AG04449 (cell line): Measurements from ENCODE around the gene IL17RB.

Experiments used
- CTCF ChIA-PET: fragments of 350-600 bp; formaldehyde crosslinking; extraction: SDS; loops from one replicate; lab custom pipeline; 2021; ENCODE audit warnings: antibody characterized with exemption; lab: Yijun Ruan, JAX
- POLR2A ChIA-PET: fragments of 400-600, 350-600 bp; formaldehyde crosslinking; extraction: SDS; loops from one replicate; lab custom pipeline; 2020; ENCODE audit warnings: antibody characterized with exemption, inconsistent platforms; lab: Yijun Ruan, JAX
- DNase-seq: peaks from one replicate; pipeline ENCODE4 v3.0.0-alpha.2; 2010; ENCODE audit warnings: low read depth, low spot score
- H3K4me3 ChIP-seq: 2 replicates; pipeline ENCODE4 v1.5.1; 2011; ENCODE audit warnings: low read depth, mild to moderate bottlenecking, control low read depth, low read length
- CTCF ChIP-seq: IDR thresholded peaks from one replicate; pipeline ENCODE4 v1.5.1; 2011; ENCODE audit warnings: mild to moderate bottlenecking, moderate library complexity, low read length, control low read depth, inconsistent platforms; ENCODE audit not compliant: insufficient read depth; ENCODE audit errors: missing control alignments

Gene IL17RB

GRCh38 chr3:53860196-53860595 lies 13.8 kb downstream of the IL17RB start:
- DNase-seq: no peak
- ChIA-PET CTCF (interaction anchor here (0.7 to 1.5 kb wide), 3 partner anchors 9 to 31 kb away, joined by 3 to 4 read pairs (median 3); partner anchors contain the start of gene SELENOK), POLR2A (no interaction called here)
- no peak overlapping the region for H3K4me3 ChIP-seq
- no peak for TF ChIP-seq CTCF

DNA sequence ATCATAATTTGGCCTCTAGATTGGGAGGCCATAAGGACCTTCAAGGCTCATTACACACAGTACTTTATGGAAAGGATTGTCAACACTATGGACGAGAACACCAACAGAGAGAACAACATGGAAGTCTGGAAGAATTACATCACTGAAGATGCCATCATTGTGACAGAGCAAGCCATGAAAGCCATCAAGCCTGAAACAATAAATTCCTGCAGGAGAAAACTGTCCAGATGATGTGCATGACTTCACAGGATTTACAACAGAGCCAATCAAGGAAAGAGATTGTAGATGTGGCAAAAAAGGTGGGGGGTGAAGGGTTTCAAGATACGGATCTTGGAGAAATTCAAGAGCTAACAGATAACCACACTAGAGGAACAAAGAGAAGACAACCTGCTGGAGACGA lies 15.9 kb downstream of the IL17RB start:
- CTCF ChIA-PET: no interaction called here
- POLR2A ChIA-PET: no interaction called here
- DNase-seq: no peak
- TF ChIP-seq CTCF: no peak
- H3K4me3 ChIP-seq: no peak overlapping the region

GRCh38 chr3:53863145-53863544 lies 16.8 kb downstream of the IL17RB start:
- TF ChIP-seq CTCF: no peak
- no peak for DNase-seq
- ChIA-PET POLR2A (no interaction called here), CTCF (interaction anchor here (0.7 kb wide), 1 partner anchor 142 kb away, joined by 3 read pairs; no protein-coding TSS in a partner anchor)
- no peak overlapping the region for H3K4me3 ChIP-seq

- DNase-seq: no peak
- TF ChIP-seq CTCF: no peak
- no peak overlapping the region for H3K4me3 ChIP-seq
- POLR2A ChIA-PET: no interaction called here
- CTCF ChIA-PET: interaction anchor here (2.7 kb wide), 1 partner anchor 16 kb away, joined by 7 read pairs; the partner anchor contains the start of gene ACTR8
Measured at GRCh38 chr3:53865732-53866499, 19.5 kb downstream of the IL17RB start.

- ChIA-PET CTCF (interaction anchor here (0.6 to 2.4 kb wide), 6 partner anchors 9 to 581 kb away, joined by 3 to 9 read pairs (median 4); no protein-coding TSS in a partner anchor), POLR2A (interaction anchor here (1.7 kb wide), 1 partner anchor 11 kb away, joined by 5 read pairs; no protein-coding TSS in a partner anchor)
- DNase-seq: no peak
- TF ChIP-seq CTCF: no peak
- peak overlapping the region; percentile 90 for H3K4me3 ChIP-seq
Measured at GRCh38 chr3:53880396-53881345, 34.3 kb downstream of the IL17RB start.
